Measurements from ENCODE around the gene DTYMK. TPM values are rescaled to one million over a fixed set of nuclear protein-coding genes. Genes with fewer than 3 reads are reported as not detected.

Gene DTYMK
- total RNA-seq, 1 donor from 2014 or later: 33.4 TPM

DNA sequence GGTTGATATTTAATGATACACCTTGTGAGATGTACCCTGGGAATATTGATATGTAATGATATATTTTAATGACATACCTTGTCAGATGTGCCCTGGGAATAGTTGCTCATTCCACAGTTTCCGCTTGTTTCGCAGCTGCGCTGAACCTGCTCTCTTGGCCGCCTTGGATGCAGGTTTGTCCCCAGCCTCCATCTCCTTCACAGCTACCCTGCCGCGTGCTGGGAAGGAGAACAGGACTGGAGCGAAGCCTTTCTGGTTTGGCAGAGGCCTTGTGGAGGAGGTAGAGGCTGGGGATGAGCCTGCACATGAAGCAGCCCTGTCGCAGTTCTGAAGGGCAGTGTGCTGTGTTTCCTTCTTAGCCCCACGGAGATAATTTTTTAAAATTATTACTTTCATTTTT, 34.5 kb downstream of the DTYMK start:
- no peak for DNase-seq (ENCODE audit: extremely low read depth, low read depth, low spot score)

- DNase-seq (ENCODE audit: extremely low read depth, low read depth, low spot score): no peak
These were observed 36.7 kb downstream of the DTYMK start for GRCh38 chr2:241649927-241650326.

DNA sequence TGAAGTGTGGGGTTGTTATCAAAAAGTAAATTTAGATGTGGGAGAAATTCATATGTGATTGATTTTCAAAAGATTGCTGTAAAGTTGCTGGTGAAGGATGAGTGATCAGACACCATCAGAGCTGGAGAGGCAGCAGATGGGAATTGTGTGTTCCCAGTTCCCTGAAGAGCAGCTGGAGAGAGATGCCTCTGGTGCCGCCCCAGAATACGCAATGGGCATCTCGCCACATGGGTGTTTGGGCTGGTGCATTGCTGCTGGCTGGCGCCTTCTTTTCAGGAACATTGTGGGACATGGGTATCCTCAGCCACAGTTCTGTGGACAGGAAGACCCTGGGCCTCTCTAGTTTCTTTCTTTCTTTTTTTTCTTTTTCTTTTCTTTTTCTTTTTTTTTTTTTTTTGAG, 37.2 kb downstream of the DTYMK start:
- DNase-seq (ENCODE audit: extremely low read depth, low read depth, low spot score): no peak

GRCh38 chr2:241648453-241648852, 38.2 kb downstream of the DTYMK start:
- DNase-seq (ENCODE audit: extremely low read depth, low read depth, low spot score): no peak

- no peak for DNase-seq (ENCODE audit: extremely low read depth, low read depth, low spot score)
These were observed 40.5 kb downstream of the DTYMK start for GRCh38 chr2:241645915-241646645.

DNA sequence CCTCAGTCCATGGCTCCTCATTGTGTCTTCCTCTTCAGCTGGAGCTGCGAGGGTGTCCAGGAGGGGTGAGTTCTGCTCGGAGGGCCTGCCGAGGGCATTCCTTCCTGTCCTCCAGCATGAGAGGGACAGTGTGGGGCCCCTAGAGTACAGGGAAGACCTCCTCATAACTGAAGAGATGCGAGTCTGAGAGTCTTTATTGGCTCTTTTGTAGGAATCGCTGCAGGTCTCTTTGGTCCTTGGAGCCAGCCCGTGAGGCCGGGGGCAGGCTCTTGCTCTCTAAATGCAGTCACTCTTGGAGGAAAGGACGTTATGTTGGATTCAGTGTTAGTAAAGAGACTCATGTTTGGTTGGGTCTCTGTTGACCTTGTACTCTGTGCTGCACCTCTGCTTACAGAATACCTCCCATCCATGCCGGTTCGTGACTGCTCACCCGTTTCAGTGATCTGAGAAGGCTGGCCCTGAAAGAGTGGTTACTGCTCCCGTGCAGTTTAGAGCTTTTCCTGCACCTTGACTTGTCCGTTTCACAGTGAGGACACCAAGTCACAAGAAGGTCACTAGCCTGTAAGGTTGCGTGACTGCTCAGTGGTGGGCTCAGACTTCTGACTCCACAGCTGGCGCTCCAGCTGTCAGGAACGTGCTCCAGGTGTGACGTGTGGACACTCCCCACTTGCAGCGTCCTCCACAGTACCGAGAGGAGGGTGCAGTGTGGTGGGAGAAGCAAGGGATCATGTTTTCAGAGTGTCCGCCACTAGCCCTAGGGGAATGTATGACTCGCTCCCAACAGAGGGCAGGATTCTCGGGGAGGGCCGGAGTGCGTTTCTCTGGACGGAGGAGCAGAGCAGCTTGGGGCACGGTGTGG, 41.3 kb downstream of the DTYMK start:
- no peak for DNase-seq (ENCODE audit: extremely low read depth, low read depth, low spot score)

- no peak for DNase-seq (ENCODE audit: extremely low read depth, low read depth, low spot score)
These were observed 45.0 kb downstream of the DTYMK start for GRCh38 chr2:241641631-241642030.

DNA sequence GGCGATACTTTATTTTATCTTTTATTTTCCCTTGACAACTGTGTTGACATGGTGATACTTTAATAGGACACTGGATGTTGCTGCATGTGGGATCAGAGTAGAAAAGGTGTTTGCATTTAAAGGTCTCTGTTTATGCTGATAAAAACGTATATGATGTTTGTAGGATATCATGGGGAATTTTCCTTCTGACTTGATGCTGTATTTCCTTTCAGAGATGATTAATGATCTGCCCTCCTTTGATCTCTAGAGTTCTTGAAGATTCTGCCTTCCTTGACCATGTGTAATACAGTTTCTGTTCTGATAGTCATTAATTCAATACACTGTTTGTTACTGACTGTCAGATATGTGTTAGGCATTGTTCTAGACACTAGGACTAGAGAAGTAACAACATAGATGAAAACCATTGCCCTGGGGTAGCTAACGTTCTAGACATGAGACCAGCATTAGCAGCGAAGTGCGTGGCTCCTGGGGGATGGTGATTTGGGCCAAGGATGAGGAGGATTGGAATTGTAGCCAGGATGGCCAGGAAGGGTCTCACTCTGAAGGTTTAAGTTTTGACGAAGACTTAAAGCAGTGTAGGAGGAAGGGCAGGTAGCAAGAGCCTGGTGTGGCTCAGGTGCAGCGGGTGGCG, 46.3 kb downstream of the DTYMK start:
- DNase-seq (ENCODE audit: extremely low read depth, low read depth, low spot score): no peak

DNA sequence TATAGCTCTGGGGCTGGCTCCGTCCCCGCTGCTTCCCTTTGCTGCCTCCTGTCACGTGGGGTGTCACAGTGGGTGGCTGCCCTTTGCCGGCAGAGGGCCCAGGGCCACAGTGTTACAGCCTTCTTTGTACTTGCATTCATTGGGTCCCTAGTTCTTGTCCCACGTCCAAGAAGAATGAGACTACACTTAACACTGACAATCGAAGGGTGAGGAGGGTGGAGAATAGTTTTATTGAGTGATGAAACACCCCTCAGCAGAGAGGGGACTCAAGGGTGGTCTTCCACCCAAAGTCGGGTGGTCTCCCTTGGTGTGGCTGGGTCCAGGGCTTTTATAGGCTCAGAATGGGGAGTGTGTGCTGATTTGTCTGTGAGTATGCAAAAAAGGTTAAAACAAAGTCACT, 47.2 kb downstream of the DTYMK start:
- DNase-seq (ENCODE audit: extremely low read depth, low read depth, low spot score): no peak

DNA sequence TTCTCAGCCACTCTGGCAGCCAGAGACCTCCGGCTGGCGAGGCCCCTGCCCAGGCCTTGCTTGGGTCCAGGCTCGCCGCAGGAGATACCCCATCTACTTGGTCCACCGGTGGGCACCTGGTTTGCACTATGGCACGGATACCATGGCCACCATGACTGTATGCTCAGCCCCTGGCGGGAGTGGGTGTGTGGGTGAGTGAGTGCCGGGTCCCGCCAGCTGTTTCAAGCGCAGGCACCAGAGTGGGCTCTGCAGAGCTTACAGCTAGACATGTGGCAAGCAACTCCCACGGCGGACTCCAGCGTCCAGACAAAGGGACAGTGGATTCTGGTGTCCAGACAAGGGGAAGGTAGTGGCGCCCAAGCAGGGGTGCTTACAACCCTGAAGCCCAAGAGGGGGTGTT, 47.7 kb downstream of the DTYMK start:
- no peak for DNase-seq (ENCODE audit: extremely low read depth, low read depth, low spot score)

DNA sequence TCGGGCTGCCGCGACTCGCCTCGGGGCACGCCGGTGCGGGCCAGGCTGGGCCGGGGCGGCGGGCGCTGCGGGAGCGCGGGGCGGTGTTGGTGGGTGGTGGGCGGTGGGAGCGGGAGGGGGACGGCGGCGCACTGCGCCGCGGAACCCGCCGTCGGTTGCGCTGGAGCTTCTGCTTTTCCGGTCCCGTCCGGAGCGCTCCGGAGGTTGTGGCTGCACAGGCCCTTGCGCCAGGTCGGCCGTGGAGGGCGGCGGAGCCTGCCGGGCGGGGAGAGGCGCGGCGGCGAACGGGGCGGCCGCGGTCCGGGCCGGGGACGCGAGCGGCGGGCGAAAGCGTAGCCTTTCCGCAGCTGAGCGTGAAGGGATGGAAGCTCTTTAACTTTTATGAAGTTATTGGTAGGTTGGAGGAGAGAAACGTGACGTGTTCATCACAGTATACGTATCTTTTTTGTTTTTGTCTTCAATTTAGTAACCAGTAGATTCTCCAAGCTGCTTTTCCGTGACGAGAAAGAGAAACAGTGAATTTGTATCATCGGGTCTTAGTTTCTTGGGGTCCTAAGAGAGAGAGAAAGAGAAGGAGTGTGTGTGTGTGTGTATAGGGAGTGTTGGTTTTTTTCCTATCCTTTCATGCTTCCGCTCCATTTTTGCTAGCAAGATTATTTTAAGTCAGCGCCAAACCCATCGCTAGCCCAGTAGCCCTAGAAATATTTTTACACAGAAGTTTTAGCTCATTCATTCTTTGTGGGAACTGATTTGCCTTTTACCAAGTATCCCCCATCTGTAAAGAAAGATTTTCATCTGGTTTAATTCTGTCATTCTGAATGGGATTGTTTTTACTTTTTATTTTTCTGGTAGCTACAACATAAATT, 48.6 kb downstream of the DTYMK start:
- no peak for DNase-seq (ENCODE audit: extremely low read depth, low read depth, low spot score)

- DNase-seq (ENCODE audit: extremely low read depth, low read depth, low spot score): no peak
These were observed 49.4 kb downstream of the DTYMK start, which contains the start of the genes ATG4B and THAP4 for GRCh38 chr2:241637018-241637794. Gene ATG4B, plus strand, starts transcription at chr2:241637693. Its CDS starts 22 bp downstream, at chr2:241637715. Gene THAP4, minus strand, starts transcription at chr2:241637158. Its CDS starts 141 bp downstream, at chr2:241637017.

DNA sequence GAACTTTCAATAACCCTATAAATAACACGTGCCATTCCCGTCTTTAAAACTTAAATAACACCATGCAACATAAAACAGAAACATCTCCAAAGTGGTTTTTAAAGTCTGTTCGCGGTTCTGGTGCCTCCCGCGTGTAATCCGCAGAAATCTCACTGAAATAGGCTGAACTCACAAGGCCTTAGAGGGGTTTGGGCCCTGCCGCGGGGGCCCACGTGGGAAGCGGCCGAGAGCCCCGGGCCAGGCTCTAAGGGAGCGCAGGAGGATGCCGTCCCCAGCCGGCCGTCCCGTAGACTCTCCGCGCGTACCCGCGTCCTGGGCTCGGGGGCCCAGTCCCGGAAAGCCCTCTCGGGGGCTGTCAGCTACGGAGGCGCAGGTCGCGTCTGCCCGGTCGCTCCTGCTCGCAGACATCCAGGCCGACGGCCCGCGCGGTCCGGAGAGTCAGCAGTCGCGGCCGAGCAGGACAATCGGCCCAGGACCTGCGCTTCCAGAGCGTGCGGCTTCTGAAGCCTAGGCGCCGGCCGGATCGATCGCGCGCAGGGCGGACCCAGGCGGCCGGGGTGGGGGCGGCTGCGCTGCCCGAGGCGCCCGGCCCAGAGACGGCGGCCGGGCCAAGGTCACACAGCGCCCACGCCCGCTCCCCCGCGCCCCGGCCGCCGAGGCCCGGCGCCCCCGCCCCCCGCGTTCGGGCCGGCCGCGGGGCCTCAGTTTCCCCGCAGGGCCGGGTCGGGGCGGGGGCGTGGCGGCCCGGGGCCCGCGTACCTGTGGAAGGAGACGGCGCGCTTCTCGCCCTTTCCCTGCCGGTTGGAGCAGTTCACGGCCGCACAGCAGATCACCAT, 50.2 kb downstream of the DTYMK start:
- DNase-seq (ENCODE audit: extremely low read depth, low read depth, low spot score): no peak

DNA sequence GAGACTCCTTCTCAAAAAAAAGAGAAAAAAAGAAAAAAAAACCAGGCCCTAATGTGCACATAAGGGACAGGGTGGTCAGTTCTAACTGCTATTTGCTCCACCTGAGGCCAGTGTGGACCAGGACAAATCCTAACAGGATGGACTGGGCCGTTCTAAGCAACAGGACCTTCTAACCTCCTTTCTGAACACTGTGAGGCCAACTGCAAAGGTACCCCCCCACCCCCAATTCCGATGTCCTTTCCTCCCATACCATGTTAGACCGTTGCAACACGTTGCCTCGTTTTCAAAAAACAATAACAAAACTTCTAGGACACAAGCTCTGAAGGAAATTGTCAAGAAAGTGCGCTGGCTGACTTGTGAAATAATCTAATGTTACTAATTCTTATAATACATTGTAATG, 50.9 kb downstream of the DTYMK start:
- DNase-seq (ENCODE audit: extremely low read depth, low read depth, low spot score): no peak

DNA sequence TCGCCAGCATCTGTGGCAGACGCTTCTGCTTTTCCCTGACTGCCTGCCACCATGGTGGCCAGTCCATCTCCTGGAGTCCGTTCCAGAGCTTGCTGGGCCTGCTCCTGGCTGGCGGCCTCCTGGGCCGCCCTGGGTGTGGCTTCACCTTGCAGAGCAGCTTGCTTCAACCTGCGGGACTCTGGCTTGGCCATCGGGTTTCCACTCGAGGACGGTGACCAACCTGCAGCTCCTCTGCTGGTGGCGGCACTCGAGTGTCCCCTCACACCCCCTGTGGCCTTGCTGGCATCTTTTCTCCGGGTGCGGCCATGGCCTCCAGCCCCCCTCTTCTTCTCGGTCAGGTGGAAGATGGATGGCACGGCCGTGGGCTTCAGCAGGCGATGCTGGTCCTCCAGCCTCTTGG, 53.1 kb downstream of the DTYMK start:
- DNase-seq (ENCODE audit: extremely low read depth, low read depth, low spot score): no peak

DNA sequence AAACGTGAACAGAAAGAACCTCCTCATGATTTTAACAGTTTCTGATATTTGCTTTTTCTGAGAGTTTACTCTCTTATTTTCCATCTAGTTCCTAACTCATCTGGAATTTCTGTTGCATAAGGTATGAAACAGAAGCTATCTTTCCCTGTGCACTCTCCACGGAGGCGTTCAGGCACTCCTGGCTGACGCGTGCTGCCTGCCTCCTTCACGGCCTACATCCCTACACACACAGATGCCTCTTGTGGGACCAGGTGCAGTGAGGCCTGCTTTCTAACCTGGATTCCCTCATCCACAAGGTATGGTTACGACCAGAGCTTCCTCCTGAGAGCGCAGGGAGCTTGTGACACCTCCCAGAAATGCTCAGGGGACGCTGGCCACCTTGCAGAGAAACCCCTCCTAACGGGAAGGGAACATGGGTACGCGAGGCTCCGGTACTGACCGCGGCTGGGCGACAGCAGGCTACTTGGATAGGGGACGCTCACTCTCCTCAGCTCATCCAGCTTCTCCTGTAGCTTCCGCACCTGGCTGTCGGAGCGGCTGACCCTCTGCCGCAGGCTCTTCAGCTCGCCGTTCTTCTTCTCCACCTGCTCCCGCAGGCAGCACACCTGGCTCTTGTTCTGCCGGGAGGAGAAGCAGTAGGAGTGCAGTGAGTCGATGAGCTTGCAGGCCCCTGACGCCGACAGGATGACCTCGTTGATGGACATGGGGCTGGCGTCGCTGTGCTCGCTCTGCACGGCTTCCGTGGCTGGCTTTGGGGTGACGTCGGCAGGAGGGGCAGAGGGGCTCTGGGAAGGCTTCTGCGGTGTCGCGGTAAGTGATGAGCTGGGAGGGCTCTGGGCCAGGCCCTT, 53.9 kb downstream of the DTYMK start:
- DNase-seq (ENCODE audit: extremely low read depth, low read depth, low spot score): no peak

- DNase-seq (ENCODE audit: extremely low read depth, low read depth, low spot score): no peak
These were observed 56.7 kb downstream of the DTYMK start for GRCh38 chr2:241629762-241630435.
